Fibroblast of lung (primary cell): ENCODE measurements around the gene PHLDA1.

Experiments
- EZH2 ChIP-seq: IDR thresholded peaks from 2 replicates; pipeline ENCODE4 v1.5.1; 2012; ENCODE audit warnings: low read length, control low read depth, mild to moderate bottlenecking; ENCODE audit errors: missing control alignments
- TF ChIP-seq, protein P1 (sequence below), 2 donors: IDR thresholded peaks in 1 of 2; conservative IDR thresholded peaks in 1 of 2; 1 replicate in 1 of 2; 2 replicates in 1 of 2; pipeline ENCODE4 v1.5.1; 2011 to 2012; ENCODE audit warnings: low read length in 2 of 2, control low read depth in 1 of 2, inconsistent platforms in 1 of 2, low read depth in 1 of 2, mild to moderate bottlenecking in 1 of 2

GRCh38 chr12:76007640-76008039 is 23.9 kb downstream of the PHLDA1 start:
- TF ChIP-seq, protein P1, sequence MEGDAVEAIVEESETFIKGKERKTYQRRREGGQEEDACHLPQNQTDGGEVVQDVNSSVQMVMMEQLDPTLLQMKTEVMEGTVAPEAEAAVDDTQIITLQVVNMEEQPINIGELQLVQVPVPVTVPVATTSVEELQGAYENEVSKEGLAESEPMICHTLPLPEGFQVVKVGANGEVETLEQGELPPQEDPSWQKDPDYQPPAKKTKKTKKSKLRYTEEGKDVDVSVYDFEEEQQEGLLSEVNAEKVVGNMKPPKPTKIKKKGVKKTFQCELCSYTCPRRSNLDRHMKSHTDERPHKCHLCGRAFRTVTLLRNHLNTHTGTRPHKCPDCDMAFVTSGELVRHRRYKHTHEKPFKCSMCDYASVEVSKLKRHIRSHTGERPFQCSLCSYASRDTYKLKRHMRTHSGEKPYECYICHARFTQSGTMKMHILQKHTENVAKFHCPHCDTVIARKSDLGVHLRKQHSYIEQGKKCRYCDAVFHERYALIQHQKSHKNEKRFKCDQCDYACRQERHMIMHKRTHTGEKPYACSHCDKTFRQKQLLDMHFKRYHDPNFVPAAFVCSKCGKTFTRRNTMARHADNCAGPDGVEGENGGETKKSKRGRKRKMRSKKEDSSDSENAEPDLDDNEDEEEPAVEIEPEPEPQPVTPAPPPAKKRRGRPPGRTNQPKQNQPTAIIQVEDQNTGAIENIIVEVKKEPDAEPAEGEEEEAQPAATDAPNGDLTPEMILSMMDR (conservative IDR thresholded peaks at IDR 0.05 in 1 of 2, IDR thresholded peaks at IDR 0.05 in 1 of 2; ENCODE audit: low read depth in 1 of 2, low read length in 2 of 2), result no peak
- no peak for TF ChIP-seq EZH2
